ENCODE results near the gene SAMD1.
"Not testable (repeated sequence)": the region's sequence is repeated elsewhere in the genome, so short reads cannot be mapped to it uniquely, and the experiment has no call there.

Gene SAMD1

GRCh38 chr19:14056069-14056666 is 34.4 kb downstream of the SAMD1 start:
- intact Hi-C loops (cut with micrococcal nuclease) = no loop called here
- no peak overlapping the region for H3K27ac Mint-ChIP-seq
- peaks cover 28% of the 10 kb centered on the region for H3K4me1 Mint-ChIP-seq (ENCODE audit: low read depth)
- no peaks in the 10 kb centered on the region for H3K9me3 Mint-ChIP-seq
- H3K27me3 Mint-ChIP-seq = peaks cover 67% of the 10 kb centered on the region
- H3K36me3 Mint-ChIP-seq (ENCODE audit: low read depth) = peaks cover 18% of the 10 kb centered on the region
- H3K4me3 Mint-ChIP-seq = no peak overlapping the region

- Mint-ChIP-seq H3K4me3 (no peak overlapping the region), H3K27me3 (peaks cover 59% of the 10 kb centered on the region), H3K4me1 (ENCODE audit: low read depth) (peaks cover 28% of the 10 kb centered on the region), H3K9me3 (no peaks in the 10 kb centered on the region), H3K27ac (no peak overlapping the region), H3K36me3 (ENCODE audit: low read depth) (peaks cover 26% of the 10 kb centered on the region)
- intact Hi-C loops (cut with micrococcal nuclease) = no loop called here
Observed at GRCh38 chr19:14055396-14055795, 35.2 kb downstream of the SAMD1 start.

DNA sequence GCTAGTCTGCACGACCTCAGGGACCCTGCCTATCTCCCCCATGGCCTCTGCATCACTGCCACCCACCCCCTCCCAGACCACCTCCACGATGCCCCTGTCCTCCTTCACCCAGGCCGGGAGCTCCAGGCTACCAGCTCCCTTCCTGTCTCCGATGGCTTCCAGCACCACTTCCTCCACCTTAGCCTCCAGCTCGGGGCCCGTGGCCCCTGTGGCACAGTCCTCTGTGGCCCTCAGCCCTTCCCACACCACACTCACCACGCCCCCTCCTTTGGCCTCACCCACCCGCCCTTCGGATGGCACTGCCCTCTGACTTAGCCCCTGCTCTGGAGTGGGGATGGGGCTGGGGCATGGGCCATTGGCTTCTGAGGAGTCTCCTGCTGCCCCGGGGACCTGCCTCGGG is 35.8 kb downstream of the SAMD1 start:
- Mint-ChIP-seq H3K27me3 (peaks cover 53% of the 10 kb centered on the region), H3K36me3 (ENCODE audit: low read depth) (peaks cover 32% of the 10 kb centered on the region), H3K4me3 (no peak overlapping the region), H3K4me1 (ENCODE audit: low read depth) (peaks cover 28% of the 10 kb centered on the region), H3K27ac (no peak overlapping the region), H3K9me3 (no peaks in the 10 kb centered on the region)
- intact Hi-C loops (cut with micrococcal nuclease) = no loop called here

- Mint-ChIP-seq H3K4me3 (no peak overlapping the region), H3K27me3 (peaks cover 48% of the 10 kb centered on the region), H3K36me3 (ENCODE audit: low read depth) (peaks cover 39% of the 10 kb centered on the region), H3K27ac (no peak overlapping the region), H3K4me1 (ENCODE audit: low read depth) (peaks cover 28% of the 10 kb centered on the region), H3K9me3 (no peaks in the 10 kb centered on the region)
- intact Hi-C loops (cut with micrococcal nuclease) = no loop called here
Observed at GRCh38 chr19:14054099-14054498, 36.5 kb downstream of the SAMD1 start.

- H3K27me3 Mint-ChIP-seq = peaks cover 42% of the 10 kb centered on the region
- peaks cover 22% of the 10 kb centered on the region for H3K4me1 Mint-ChIP-seq (ENCODE audit: low read depth)
- no peaks in the 10 kb centered on the region for H3K9me3 Mint-ChIP-seq
- peaks cover 45% of the 10 kb centered on the region for H3K36me3 Mint-ChIP-seq (ENCODE audit: low read depth)
- no peak overlapping the region for H3K27ac Mint-ChIP-seq
- H3K4me3 Mint-ChIP-seq = no peak overlapping the region
- intact Hi-C loops (cut with micrococcal nuclease) = no loop called here
Observed at GRCh38 chr19:14053500-14053899, 37.1 kb downstream of the SAMD1 start.

DNA sequence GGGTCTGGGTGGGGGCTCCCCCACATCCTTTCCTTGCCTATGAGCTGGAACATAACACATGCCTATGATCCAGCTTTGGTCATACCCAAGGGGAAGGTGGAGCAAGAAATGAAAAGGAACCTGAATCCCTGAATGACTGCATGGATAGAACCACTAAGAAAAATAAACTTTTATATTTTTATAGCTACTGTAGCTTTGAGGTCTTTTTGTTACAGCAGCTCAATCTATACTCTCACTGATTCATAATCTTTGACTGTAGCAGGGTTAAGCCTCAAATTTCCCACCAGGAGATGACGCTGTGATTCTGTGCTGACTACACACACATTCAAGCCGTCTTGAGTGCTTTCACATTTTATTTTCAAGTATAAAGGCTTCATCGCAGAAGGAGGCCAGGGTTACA is 37.5 kb downstream of the SAMD1 start:
- peaks cover 17% of the 10 kb centered on the region for H3K4me1 Mint-ChIP-seq (ENCODE audit: low read depth)

GRCh38 chr19:14052470-14052869 is 38.1 kb downstream of the SAMD1 start:
- H3K27ac Mint-ChIP-seq = no peak overlapping the region
- peaks cover 32% of the 10 kb centered on the region for H3K27me3 Mint-ChIP-seq
- peaks cover 55% of the 10 kb centered on the region for H3K36me3 Mint-ChIP-seq (ENCODE audit: low read depth)
- no peak overlapping the region for H3K4me3 Mint-ChIP-seq
- no peaks in the 10 kb centered on the region for H3K9me3 Mint-ChIP-seq
- peaks cover 12% of the 10 kb centered on the region for H3K4me1 Mint-ChIP-seq (ENCODE audit: low read depth)
- intact Hi-C loops (cut with micrococcal nuclease) = no loop called here

More for the DNA sequence above, 37.5 kb downstream of the SAMD1 start:
- Mint-ChIP-seq H3K27me3 (peaks cover 38% of the 10 kb centered on the region), H3K27ac (no peak overlapping the region), H3K9me3 (no peaks in the 10 kb centered on the region), H3K36me3 (ENCODE audit: low read depth) (peaks cover 49% of the 10 kb centered on the region), H3K4me3 (no peak overlapping the region)
- intact Hi-C loops (cut with micrococcal nuclease) = no loop called here

GRCh38 chr19:14051980-14052379 is 38.6 kb downstream of the SAMD1 start:
- H3K27me3 Mint-ChIP-seq = peaks cover 29% of the 10 kb centered on the region
- peaks cover 60% of the 10 kb centered on the region for H3K36me3 Mint-ChIP-seq (ENCODE audit: low read depth)
- H3K9me3 Mint-ChIP-seq = no peaks in the 10 kb centered on the region
- peaks cover 12% of the 10 kb centered on the region for H3K4me1 Mint-ChIP-seq (ENCODE audit: low read depth)
- intact Hi-C loops (cut with micrococcal nuclease) = no loop called here
- H3K27ac Mint-ChIP-seq = no peak overlapping the region
- H3K4me3 Mint-ChIP-seq = no peak overlapping the region

- H3K9me3 Mint-ChIP-seq; H3K27ac Mint-ChIP-seq; intact Hi-C loops (cut with micrococcal nuclease); H3K4me3 Mint-ChIP-seq: not testable (repeated sequence)
- H3K27me3 Mint-ChIP-seq = peaks cover 21% of the 10 kb centered on the region
- H3K36me3 Mint-ChIP-seq (ENCODE audit: low read depth) = peaks cover 70% of the 10 kb centered on the region
- H3K4me1 Mint-ChIP-seq (ENCODE audit: low read depth) = peaks cover 18% of the 10 kb centered on the region
Observed at GRCh38 chr19:14050961-14051360, 39.6 kb downstream of the SAMD1 start.

GRCh38 chr19:14050512-14050911 is 40.0 kb downstream of the SAMD1 start:
- no peaks in the 10 kb centered on the region for H3K9me3 Mint-ChIP-seq
- intact Hi-C loops (cut with micrococcal nuclease) = no loop called here
- H3K4me3 Mint-ChIP-seq = no peak overlapping the region
- peaks cover 18% of the 10 kb centered on the region for H3K4me1 Mint-ChIP-seq (ENCODE audit: low read depth)
- H3K27me3 Mint-ChIP-seq = peaks cover 21% of the 10 kb centered on the region
- no peak overlapping the region for H3K27ac Mint-ChIP-seq
- peaks cover 74% of the 10 kb centered on the region for H3K36me3 Mint-ChIP-seq (ENCODE audit: low read depth)

GRCh38 chr19:14048443-14049153 is 42.0 kb downstream of the SAMD1 start:
- no peak overlapping the region for H3K27ac Mint-ChIP-seq

GRCh38 chr19:14047866-14048265 is 42.7 kb downstream of the SAMD1 start:
- intact Hi-C loops (cut with micrococcal nuclease) = loop anchor here (5.0 kb wide), 1 partner anchor 166 kb away; no protein-coding TSS in a partner anchor
- Mint-ChIP-seq H3K36me3 (ENCODE audit: low read depth) (peaks cover 95% of the 10 kb centered on the region), H3K4me1 (ENCODE audit: low read depth) (peaks cover 11% of the 10 kb centered on the region)
- H3K27ac Mint-ChIP-seq, H3K27me3 Mint-ChIP-seq, H3K9me3 Mint-ChIP-seq, H3K4me3 Mint-ChIP-seq: not testable (repeated sequence)

More at GRCh38 chr19:14048443-14049153, 42.0 kb downstream of the SAMD1 start:
- Mint-ChIP-seq H3K27me3 (peaks cover 3% of the 10 kb centered on the region), H3K4me1 (ENCODE audit: low read depth) (peaks cover 7% of the 10 kb centered on the region), H3K36me3 (ENCODE audit: low read depth) (peaks cover 89% of the 10 kb centered on the region), H3K9me3 (no peaks in the 10 kb centered on the region), H3K4me3 (no peak overlapping the region)
- intact Hi-C loops (cut with micrococcal nuclease) = loop anchor here (5.0 kb wide), 1 partner anchor 166 kb away; no protein-coding TSS in a partner anchor

DNA sequence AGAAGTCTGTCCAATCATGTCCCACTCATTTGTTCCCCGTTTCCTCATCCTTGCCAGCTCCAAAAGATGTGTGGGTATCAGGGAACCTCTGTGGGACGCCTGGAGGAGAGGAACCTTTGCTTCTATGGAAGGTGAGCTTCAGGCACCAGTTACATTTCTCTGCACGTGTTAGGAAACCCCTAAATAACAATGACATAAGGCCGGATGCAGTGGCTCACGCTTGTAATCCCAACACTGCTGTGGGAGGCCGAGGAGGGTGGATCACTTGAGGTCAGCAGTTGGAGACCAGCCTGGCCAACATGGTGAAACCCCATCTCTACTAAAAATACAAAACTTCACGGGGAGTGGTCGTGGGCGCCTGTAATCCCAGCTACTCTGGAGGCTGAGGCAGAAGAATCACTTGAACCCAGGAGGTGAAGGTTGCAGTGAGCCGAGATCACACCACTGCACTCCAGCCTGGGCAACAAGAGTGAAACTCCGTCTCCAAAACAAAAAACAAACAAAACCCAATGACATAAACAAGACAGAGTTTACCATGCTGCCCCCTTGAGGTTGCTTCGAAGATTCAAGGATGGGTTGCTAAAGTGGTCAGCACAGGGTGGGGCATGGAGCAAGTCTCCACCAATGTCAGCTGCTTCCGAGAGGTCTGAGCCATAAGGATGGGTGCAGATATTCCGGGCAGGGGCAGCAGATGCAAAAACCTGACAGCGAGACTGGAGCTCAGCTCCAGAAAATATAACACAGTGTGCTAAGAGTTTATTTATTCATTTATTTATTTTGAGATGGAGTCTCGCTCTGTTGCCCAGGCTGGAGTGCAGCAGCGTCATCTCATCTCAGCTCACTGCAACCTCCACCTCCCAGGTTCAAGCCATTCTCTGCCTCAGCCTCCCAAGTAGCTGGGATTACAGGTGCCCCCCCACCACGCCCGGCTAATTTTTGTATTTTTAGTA is 47.6 kb downstream of the SAMD1 start:
- peaks cover 95% of the 10 kb centered on the region for H3K36me3 Mint-ChIP-seq (ENCODE audit: low read depth)
- not testable (repeated sequence) for H3K4me3 Mint-ChIP-seq, H3K9me3 Mint-ChIP-seq, H3K27me3 Mint-ChIP-seq
- peak overlapping the region; percentile 83 for H3K27ac Mint-ChIP-seq
- intact Hi-C loops (cut with micrococcal nuclease) = loop anchor here (5.0 kb wide), 1 partner anchor 36 kb away; the partner anchor contains the start of gene RFX1
- H3K4me1 Mint-ChIP-seq (ENCODE audit: low read depth) = peaks cover 29% of the 10 kb centered on the region

- no peaks in the 10 kb centered on the region for H3K9me3 Mint-ChIP-seq
- no peaks in the 10 kb centered on the region for H3K27me3 Mint-ChIP-seq
- peaks cover 93% of the 10 kb centered on the region for H3K36me3 Mint-ChIP-seq (ENCODE audit: low read depth)
- H3K27ac Mint-ChIP-seq = no peak overlapping the region
- intact Hi-C loops (cut with micrococcal nuclease) = no loop called here
- H3K4me3 Mint-ChIP-seq = no peak overlapping the region
- H3K4me1 Mint-ChIP-seq (ENCODE audit: low read depth) = peaks cover 35% of the 10 kb centered on the region
Observed at GRCh38 chr19:14039181-14039580, 51.4 kb downstream of the SAMD1 start.

Measured in dendritic cell treated with granulocyte-macrophage colony-stimulating factor and Interleukin-4, amounts not matched to agents 40 ng/mL and 50 ng/mL, for 4 days (primary cell).